HG03342 (cell line): ENCODE measurements around the gene SNU13.
"Not testable (repeated sequence)": the region's sequence is repeated elsewhere in the genome, so short reads cannot be mapped to it uniquely, and the experiment has no call there.

Experiments used
- ATAC-seq: cut with Tn5 transposase; IDR thresholded peaks from one replicate; pipeline ENCODE4 v1.9.1; 2021; ENCODE audit warnings: mild to moderate bottlenecking, moderate library complexity; ENCODE audit not compliant: unreplicated experiment

Gene SNU13

DNA sequence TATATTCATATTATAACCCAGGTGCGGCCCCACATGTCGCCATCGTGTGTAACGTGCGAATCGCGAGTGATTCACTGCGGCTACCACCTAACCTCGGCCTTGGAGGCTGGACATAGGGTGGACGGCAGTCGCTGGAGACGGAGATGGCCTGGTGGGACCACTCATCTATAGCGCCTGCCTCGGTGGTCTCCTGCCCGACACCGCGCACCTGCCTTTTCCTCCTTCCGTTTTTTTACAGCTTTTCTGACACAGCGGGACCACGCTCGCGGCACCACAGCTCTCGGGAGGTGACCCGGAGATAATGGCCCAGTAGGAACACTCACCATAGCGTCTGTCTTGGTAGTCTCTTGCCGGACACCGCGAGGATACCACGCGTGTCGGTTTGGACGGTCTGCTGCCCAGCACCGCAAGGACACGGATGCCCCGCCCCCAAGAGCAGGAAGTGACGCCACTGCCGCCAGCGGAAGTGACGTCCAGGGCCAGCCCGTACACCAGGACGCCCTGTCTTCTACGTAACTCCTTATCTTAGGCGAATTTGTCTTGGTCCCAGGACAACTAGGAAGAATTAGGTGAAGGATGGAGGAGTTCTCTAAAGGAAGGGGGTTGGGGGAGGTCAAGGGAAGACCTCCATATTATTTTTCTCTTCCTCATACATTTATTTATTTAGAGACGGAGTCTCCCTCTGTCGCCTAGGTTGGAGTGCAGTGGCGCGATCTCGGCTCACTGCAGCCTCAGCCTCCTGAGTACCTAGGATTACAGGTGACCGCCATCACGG is 6.4 kb downstream of the SNU13 start:
- peak; percentile 88 for ATAC-seq

DNA sequence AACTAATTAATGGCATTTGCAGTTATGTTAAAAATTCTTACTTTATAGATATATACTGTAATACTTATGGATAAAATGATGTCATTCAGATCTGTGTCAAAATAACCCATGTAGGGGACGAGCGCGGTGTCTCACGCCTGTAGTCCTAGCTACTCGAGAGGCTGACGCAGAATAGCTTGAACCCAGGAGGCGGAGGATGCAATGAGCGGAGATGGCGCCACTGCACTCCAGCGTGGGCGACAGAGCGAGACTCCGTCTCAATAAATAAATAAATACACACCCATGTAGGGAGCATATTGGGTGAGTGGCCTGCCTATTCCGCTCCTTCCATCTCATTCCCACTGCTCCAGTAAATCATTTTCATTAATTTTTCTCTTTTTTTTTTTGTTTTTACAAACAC is 7.1 kb downstream of the SNU13 start:
- ATAC-seq, result no peak

DNA sequence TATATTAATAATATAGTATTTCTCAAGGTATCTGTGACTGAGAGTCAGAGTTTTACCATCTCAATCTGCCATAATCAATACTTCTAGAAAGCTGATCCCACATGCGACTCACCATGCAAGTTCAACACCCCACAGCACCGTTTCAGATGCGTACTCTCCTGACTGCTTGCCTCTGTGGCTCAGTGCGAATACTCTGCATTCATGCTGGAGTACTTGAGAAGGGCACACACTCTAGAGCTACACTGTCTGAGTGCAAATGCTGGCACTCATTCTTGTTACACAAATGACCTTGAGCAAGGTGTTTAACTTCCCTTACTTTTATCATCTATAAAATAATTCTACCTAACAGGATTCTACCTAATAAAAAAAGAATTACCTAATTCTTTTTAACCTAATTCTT is 12.5 kb downstream of the SNU13 start:
- no peak for ATAC-seq

DNA sequence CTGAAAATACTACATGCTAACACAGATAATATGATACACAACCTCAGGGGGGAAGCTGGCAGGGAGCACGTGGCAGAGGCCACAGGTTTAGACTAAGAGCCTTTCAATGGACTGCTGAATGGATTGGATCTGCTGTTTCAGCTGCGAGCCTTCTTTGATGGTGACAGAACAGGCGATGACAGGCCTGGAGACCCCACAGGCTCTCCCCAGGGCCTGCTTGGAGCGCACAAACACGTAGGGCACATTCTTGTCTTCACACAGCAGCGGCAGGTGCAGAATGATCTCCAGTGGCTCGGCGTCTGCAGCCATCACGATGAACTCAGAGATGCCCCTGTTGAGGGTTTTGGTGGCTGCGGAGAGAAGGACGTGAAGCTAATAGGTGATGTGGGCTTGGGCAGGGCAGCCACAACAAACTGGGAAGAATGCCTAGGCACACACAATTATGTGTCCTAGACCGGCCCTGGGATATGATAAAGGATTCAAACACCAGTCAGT is 13.8 kb downstream of the SNU13 start:
- ATAC-seq, result no peak

GRCh38 chr22:41672780-41673509 is 15.7 kb downstream of the SNU13 start:
- no peak for ATAC-seq

- ATAC-seq, result not testable (repeated sequence)
These were observed 16.6 kb downstream of the SNU13 start for GRCh38 chr22:41672096-41672495.

DNA sequence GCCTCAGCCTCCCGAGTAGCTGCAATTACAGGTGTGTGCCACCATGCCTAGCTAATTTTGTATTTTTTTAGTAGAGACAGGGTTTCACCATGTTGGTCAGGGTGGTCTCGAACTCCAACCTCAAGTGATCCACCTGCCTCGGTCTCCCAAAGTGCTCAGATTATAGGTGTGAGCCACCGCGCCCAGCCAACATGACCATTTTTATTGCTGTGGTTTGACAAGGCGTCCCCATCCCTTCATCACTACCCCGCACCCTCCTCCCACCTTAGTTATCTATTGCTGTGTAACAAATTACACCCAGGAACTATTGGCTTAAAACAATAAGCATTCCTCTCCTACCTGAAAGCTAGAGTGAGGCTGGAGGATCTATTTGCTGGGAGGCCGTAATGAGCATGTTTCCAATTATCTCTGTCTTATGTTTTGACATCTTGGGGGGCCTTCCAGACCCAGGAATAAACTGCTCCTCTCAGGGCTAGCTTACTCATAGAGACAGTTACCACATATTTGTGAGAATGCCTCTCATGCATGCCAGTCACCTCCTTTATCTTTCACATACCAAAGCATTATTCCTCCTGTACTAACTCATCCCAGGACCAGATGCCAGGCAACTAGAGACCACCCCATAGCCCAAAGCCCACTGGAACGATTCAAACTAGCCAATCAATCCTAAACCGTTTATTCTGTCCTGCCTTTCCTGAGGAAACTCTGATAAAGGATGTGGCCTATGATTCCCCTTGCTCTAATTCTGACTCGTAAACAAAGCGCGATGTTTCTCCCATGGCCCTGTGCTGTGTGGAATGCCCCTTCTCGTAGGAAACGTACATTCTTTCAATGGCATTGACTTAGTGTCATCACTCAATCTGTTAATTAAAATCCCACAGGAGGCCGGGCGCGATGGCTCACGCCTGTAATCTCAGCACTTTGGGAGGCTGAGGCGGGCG is 19.4 kb downstream of the SNU13 start:
- ATAC-seq, result no peak

DNA sequence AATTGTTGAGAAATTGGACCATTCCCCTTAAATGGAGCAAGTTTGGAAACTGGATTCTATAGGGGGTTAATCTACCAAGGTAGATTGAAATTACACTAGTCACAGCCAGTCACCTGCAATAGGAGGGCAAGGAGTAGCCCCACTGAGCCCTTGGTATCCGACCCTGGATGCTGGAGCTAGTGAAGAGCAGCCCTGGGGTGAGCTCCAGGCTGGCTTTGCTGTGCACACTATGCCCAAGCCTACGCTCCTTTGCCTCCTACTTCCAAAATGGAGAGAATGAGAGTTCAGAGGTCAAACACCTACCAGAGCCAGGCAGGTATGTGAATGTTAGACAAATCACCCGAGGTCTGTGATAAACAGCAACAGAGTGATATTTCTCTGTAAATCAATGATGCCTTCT is 23.7 kb downstream of the SNU13 start:
- ATAC-seq, result no peak

DNA sequence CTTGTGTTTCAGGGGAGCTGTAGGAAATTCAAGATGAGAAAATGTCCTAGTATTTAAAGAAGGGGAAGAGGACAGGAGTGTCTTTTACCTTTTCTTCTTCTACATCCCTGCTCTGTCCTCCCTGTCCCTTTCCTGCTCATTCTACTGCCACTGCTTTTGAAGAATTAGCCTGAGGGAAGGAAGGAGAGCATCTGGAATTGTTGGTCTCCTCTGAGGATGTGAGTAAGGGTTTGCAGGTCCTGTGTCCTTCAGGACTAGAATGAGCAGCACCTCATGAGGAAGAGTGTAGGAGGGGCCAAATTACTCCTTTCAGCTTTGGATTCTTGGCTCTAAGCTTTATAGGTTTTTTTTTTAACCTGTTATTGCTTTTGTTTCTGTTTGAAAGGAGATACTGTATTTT is 24.2 kb downstream of the SNU13 start:
- ATAC-seq, result no peak

DNA sequence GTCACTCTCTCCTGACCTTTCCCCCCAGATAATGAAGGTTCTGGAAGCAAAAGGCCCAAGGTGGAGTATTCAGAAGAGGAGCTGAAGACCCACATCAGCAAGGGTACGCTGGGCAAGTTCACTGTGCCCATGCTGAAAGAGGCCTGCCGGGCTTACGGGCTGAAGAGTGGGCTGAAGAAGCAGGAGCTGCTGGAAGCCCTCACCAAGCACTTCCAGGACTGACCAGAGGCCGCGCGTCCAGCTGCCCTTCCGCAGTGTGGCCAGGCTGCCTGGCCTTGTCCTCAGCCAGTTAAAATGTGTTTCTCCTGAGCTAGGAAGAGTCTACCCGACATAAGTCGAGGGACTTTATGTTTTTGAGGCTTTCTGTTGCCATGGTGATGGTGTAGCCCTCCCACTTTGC is 25.1 kb downstream of the SNU13 start:
- not testable (repeated sequence) for ATAC-seq

GRCh38 chr22:41661713-41662112 is 27.0 kb downstream of the SNU13 start:
- no peak for ATAC-seq

DNA sequence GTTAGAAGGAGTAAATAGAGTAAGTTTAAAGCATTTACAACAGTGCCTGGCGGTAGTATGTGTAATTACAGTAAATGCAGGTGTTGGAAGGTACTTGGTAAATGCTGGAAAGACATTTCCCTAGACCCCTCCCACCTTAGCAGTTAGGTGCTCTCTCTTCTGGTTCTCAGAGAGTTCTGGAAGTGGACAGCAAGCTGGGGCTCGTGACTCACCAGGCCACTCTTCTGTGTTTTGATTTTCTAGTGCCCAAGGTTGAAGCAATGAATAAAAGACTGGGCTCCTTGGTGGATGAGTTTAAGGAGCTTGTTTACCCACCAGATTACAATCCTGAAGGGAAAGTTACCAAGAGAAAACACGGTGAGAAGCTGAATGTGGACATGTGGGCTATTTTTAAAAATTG is 27.6 kb downstream of the SNU13 start:
- ATAC-seq, result no peak

DNA sequence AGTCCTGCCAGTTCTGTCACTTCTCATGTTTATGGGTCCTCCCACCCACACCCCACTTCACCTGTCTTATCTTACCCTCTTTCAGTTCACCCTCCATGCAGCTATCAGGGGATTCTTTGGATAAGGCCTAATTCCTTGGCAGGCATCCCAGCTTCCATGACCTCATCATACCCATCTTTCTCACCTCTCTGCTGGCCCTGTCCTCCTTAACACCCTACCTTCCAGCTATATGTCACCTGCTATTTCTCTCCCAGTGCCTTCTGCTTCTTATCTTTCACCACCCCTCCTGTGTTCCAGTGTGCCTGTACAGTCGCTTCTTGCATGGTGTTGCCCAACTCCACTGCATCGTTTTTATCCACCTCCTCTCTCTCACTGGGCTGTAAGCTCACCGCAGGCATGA is 28.3 kb downstream of the SNU13 start:
- no peak for ATAC-seq

GRCh38 chr22:41659941-41660340 is 28.7 kb downstream of the SNU13 start:
- no peak for ATAC-seq

- no peak for ATAC-seq
These were observed 29.8 kb downstream of the SNU13 start for GRCh38 chr22:41658869-41659268.

- ATAC-seq, result no peak
These were observed 31.0 kb downstream of the SNU13 start for GRCh38 chr22:41657709-41658108.

- no peak for ATAC-seq
These were observed 32.1 kb downstream of the SNU13 start for GRCh38 chr22:41656556-41656955.

DNA sequence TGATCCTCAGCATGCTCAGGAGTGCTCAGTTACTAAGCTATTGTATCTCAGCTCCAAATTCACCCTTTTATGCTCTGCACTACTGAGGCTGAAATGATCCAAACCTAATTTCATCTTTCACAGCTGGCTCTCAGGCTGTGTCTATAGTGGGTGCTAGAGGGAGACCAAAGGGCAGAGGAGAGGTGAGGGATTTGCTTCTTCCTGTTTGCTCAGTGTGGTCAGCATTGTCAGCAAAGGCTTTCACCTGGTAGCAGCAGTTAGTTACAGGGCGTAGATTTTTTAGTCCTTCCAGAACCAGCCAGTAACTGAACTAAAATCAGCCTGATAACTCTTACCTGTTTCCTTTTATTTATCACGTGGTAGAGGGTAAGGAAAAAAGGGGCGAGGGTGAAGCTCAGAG is 34.3 kb downstream of the SNU13 start:
- ATAC-seq, result no peak

DNA sequence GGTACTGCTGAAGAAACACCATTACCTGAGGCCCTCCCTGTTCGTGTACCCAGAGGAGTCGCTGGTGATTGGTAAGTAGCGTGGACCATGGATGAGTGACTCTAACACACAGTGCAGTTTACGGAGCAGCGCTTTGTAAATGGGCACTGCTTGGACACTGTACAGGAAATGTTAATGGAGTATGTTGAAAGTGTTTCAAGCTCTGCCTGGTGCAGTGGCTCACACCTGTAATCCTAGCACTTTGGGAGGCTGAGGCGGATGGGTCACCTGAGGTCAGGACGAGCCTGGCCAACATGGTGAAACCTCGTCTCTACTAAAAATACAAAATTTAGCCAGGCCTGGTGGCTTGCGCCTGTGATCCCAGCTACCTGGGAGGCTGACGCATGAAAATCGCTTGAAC is 37.8 kb downstream of the SNU13 start:
- ATAC-seq, result no peak

DNA sequence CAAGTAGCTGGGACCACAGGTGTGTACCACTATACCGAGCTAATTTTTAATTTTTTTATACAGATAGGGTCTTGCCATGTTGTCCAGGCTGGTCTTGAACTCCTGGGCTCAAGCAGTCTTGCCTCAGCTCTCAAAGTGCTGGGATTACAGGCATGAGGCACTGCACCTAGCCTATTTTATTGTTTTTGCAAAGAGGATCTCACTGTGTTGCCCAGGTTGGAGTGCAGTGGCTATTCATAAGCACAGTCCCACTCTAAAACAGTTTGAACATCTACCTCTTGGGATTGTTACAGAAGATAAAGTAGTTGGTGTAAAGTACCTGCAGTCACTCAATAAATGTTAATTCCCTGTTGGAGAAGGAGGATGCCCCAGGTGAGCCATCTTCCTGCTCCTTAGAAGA is 38.4 kb downstream of the SNU13 start:
- no peak for ATAC-seq

GRCh38 chr22:41648432-41648831 is 40.2 kb downstream of the SNU13 start:
- ATAC-seq, result no peak
